ENCODE results near the gene OPN1LW.

GRCh38 chrX:154142386-154142785 lies 1.7 kb upstream of the OPN1LW start:
- no peak for TF ChIP-seq CTCF (IDR thresholded peaks at IDR 0.05)
- no peak for TF ChIP-seq POLR2A (IDR thresholded peaks at IDR 0.05; ENCODE audit: low read depth)
